Panc1 (cell line): ENCODE results near the gene RBM11.

Experiments
- POLR2AphosphoS5 ChIP-seq: IDR thresholded peaks from 2 replicates; pipeline ENCODE4 v1.6.1; 2012; ENCODE audit warnings: mild to moderate bottlenecking, low read depth, low read length, moderate library complexity
- SIN3A ChIP-seq: IDR thresholded peaks from 2 replicates; pipeline ENCODE4 v1.6.1; 2012; ENCODE audit warnings: low read depth, mild to moderate bottlenecking, low read length, moderate library complexity, borderline replicate concordance; ENCODE audit not compliant: insufficient read depth
- TF ChIP-seq, protein P1 (sequence below): fragments of 450-650 bp; IDR thresholded peaks from 2 replicates; pipeline ENCODE4 v1.5.1; 2017; ENCODE audit warnings: mild to moderate bottlenecking
- TF ChIP-seq, protein P2 (sequence below), 2 experiments: IDR thresholded peaks; 2 replicates each; pipeline ENCODE4 v1.6.1; 2011 to 2012; ENCODE audit warnings: low read depth in 2 of 2, control low read depth in 1 of 2, low read length in 1 of 2, mild to moderate bottlenecking in 1 of 2, moderate library complexity in 1 of 2; ENCODE audit not compliant: insufficient read depth in 1 of 2

DNA sequence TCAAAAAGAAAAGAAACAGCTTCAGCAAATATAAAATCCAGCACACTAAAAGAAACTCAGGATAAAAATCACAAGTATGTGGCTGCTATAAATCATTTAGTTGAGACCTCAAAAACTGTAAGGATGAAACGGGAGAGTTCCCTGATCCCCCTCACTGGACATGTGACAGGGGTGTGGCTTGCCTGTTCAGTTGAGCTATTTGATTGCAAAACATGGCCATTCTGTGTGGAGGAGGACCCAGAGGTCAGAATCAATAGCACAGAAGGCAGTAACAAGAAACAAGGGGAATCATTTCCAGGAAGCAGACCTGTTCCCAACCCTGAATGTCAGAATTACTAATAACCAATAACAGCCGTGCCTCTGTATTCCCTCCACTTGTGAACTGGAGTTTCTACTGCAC is 27.9 kb downstream of the RBM11 start:
- TF ChIP-seq, protein P1, sequence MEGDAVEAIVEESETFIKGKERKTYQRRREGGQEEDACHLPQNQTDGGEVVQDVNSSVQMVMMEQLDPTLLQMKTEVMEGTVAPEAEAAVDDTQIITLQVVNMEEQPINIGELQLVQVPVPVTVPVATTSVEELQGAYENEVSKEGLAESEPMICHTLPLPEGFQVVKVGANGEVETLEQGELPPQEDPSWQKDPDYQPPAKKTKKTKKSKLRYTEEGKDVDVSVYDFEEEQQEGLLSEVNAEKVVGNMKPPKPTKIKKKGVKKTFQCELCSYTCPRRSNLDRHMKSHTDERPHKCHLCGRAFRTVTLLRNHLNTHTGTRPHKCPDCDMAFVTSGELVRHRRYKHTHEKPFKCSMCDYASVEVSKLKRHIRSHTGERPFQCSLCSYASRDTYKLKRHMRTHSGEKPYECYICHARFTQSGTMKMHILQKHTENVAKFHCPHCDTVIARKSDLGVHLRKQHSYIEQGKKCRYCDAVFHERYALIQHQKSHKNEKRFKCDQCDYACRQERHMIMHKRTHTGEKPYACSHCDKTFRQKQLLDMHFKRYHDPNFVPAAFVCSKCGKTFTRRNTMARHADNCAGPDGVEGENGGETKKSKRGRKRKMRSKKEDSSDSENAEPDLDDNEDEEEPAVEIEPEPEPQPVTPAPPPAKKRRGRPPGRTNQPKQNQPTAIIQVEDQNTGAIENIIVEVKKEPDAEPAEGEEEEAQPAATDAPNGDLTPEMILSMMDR: no peak
- TF ChIP-seq, protein P2, sequence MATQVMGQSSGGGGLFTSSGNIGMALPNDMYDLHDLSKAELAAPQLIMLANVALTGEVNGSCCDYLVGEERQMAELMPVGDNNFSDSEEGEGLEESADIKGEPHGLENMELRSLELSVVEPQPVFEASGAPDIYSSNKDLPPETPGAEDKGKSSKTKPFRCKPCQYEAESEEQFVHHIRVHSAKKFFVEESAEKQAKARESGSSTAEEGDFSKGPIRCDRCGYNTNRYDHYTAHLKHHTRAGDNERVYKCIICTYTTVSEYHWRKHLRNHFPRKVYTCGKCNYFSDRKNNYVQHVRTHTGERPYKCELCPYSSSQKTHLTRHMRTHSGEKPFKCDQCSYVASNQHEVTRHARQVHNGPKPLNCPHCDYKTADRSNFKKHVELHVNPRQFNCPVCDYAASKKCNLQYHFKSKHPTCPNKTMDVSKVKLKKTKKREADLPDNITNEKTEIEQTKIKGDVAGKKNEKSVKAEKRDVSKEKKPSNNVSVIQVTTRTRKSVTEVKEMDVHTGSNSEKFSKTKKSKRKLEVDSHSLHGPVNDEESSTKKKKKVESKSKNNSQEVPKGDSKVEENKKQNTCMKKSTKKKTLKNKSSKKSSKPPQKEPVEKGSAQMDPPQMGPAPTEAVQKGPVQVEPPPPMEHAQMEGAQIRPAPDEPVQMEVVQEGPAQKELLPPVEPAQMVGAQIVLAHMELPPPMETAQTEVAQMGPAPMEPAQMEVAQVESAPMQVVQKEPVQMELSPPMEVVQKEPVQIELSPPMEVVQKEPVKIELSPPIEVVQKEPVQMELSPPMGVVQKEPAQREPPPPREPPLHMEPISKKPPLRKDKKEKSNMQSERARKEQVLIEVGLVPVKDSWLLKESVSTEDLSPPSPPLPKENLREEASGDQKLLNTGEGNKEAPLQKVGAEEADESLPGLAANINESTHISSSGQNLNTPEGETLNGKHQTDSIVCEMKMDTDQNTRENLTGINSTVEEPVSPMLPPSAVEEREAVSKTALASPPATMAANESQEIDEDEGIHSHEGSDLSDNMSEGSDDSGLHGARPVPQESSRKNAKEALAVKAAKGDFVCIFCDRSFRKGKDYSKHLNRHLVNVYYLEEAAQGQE (IDR thresholded peaks at IDR 0.05; ENCODE audit: insufficient read depth in 1 of 2, low read depth in 2 of 2, low read length in 1 of 2): no peak
- TF ChIP-seq POLR2AphosphoS5 (no peak), SIN3A (no peak)
